ENCODE data around the gene ACACA.

DNA sequence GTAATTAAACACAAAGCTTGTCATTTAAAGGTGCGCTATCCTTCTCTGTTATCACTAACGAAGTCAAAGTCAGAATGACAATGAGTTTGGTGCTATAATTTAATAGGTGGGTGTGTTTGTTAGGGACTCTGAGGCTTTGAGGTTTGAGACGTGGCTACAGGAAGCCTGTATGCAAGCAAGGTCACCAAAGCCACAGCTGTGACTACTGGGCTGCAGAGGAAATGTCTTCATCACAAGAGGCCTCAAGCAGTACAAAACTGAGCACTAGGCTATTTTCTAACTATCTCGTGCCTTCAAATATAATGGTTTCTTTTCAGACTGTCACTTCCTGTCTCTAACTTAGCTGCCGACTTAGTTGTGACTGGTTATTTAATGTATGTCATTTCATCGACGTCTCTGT lies 316.7 kb downstream of the ACACA start:
- no peak for TF ChIP-seq ELF1 (tag; IDR thresholded peaks at IDR 0.05)
- TF ChIP-seq HINFP (tag; conservative IDR thresholded peaks at IDR 0.05; ENCODE audit: low read depth) = no peak
- TF ChIP-seq, protein P1, sequence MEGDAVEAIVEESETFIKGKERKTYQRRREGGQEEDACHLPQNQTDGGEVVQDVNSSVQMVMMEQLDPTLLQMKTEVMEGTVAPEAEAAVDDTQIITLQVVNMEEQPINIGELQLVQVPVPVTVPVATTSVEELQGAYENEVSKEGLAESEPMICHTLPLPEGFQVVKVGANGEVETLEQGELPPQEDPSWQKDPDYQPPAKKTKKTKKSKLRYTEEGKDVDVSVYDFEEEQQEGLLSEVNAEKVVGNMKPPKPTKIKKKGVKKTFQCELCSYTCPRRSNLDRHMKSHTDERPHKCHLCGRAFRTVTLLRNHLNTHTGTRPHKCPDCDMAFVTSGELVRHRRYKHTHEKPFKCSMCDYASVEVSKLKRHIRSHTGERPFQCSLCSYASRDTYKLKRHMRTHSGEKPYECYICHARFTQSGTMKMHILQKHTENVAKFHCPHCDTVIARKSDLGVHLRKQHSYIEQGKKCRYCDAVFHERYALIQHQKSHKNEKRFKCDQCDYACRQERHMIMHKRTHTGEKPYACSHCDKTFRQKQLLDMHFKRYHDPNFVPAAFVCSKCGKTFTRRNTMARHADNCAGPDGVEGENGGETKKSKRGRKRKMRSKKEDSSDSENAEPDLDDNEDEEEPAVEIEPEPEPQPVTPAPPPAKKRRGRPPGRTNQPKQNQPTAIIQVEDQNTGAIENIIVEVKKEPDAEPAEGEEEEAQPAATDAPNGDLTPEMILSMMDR (IDR thresholded peaks at IDR 0.05 in 2 of 3, conservative IDR thresholded peaks at IDR 0.05 in 1 of 3; ENCODE audit: insufficient read depth in 2 of 3, low read depth in 1 of 3, low read length in 3 of 3) = no peak
- no peak for TF ChIP-seq NCOA2 (IDR thresholded peaks at IDR 0.05; ENCODE audit: partially characterized antibody in 2 of 2)
- no peak for TF ChIP-seq NKRF (IDR thresholded peaks at IDR 0.05; ENCODE audit: borderline replicate concordance)
- TF ChIP-seq, protein P2, sequence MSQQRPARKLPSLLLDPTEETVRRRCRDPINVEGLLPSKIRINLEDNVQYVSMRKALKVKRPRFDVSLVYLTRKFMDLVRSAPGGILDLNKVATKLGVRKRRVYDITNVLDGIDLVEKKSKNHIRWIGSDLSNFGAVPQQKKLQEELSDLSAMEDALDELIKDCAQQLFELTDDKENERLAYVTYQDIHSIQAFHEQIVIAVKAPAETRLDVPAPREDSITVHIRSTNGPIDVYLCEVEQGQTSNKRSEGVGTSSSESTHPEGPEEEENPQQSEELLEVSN (IDR thresholded peaks at IDR 0.05; ENCODE audit: borderline replicate concordance in 1 of 2, extremely low read depth in 1 of 2, insufficient read depth in 1 of 2, insufficient read length in 1 of 2, low read depth in 1 of 2, low read length in 1 of 2, poor library complexity in 1 of 2, severe bottlenecking in 1 of 2) = no peak
- TF ChIP-seq MYC (IDR thresholded peaks at IDR 0.05; ENCODE audit: low read depth, low read length) = no peak
- TF ChIP-seq MYC (CRISPR knock-in tag; IDR thresholded peaks at IDR 0.05; ENCODE audit: borderline replicate concordance, low read depth) = no peak
- TF ChIP-seq, protein P3, sequence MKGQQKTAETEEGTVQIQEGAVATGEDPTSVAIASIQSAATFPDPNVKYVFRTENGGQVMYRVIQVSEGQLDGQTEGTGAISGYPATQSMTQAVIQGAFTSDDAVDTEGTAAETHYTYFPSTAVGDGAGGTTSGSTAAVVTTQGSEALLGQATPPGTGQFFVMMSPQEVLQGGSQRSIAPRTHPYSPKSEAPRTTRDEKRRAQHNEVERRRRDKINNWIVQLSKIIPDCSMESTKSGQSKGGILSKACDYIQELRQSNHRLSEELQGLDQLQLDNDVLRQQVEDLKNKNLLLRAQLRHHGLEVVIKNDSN (CRISPR knock-in tag; IDR thresholded peaks at IDR 0.05) = no peak
- TF ChIP-seq NCOA1 (IDR thresholded peaks at IDR 0.05; ENCODE audit: low read depth) = no peak

All from K562 (cell line).